Sciatic nerve (tissue), 2 donors: ENCODE results near the gene PRPF8. TPM values are rescaled to one million over a fixed set of nuclear protein-coding genes. Genes with fewer than 3 reads are reported as not detected.

Source experiments
- ATAC-seq: fragments of 200-7000 bp; cut with Tn5 transposase; one replicate; pipeline ENCODE4 v1.9.1; 2020; ENCODE audit warnings: mild to moderate bottlenecking, moderate library complexity
- DNase-seq: peaks from one replicate; pipeline ENCODE4 v3.0.0-alpha.2; 2020; ENCODE audit warnings: low spot score
- intact Hi-C: fragments of 100-400 bp; cut with DNase I; formaldehyde crosslinking; loops from one replicate; pipeline ENCODE4 v1.14.2; 2022
- total RNA-seq: library from RNA; stranded (reverse); fragmentation: NEBNext Ultra II Directional; extraction: Animal tissue kit (Norgen Biotek cat#: 25700); gene quantifications from one replicate; pipeline ENCODE4 v1.2.1, GENCODE V29; 2021
- donor health status: DM: no; HTN: no; CAD: no.
- donor health status: DM: no; HTN: no; CAD: no.

The PRPF8 gene
- total RNA-seq, 1 donor from 2014 or later, result 285 TPM

DNA sequence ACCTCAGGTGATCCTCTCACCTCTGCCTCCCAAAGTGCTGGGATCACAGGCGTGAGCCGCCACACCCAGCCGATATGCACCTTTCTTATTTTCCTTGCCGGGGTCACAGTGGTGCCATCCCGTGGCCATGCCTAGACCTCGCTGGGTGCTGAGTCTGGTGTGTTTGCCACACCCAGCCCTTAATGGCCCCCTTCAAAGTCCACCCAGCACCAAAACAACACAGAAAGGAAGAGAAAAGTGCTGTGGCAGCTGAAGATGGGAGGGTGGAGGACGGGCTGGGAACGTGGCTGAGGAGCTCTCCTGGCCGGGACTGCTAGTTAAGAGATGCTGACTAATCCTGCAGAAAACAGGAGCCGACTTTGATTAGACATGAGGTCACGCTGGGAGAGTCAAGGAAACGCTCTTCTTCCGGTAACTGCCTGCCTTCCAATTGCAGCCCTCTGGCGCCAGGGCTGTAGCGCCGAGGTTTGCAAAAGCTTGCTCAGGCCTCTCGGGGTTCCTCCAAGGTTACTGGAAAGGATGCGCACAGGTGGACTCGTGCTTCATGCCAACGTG is 67.0 kb downstream of the PRPF8 start:
- DNase-seq (no peak), ATAC-seq (peak; percentile 31)
- intact Hi-C loops, result no loop called here

DNA sequence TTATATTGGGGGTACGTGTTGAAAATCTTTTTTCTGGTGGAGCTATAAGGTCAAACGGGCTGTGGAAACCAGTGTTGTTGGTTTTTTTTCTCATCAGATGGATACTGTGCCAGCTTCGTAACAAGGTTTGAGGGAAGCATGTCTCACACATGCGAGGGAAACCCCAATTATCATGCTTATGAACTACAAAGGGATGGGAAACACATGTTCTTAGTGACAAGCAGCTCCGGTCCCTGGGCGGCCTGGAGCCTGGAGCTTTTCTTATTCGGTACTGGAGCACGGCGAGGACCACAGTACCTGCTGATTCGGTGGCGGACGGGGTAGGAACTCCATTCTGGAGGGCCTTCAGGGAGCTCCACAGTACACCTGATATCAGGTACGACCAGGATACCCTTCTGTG is 68.6 kb downstream of the PRPF8 start:
- DNase-seq, result no peak
- no peak for ATAC-seq
- intact Hi-C loops, result no loop called here

DNA sequence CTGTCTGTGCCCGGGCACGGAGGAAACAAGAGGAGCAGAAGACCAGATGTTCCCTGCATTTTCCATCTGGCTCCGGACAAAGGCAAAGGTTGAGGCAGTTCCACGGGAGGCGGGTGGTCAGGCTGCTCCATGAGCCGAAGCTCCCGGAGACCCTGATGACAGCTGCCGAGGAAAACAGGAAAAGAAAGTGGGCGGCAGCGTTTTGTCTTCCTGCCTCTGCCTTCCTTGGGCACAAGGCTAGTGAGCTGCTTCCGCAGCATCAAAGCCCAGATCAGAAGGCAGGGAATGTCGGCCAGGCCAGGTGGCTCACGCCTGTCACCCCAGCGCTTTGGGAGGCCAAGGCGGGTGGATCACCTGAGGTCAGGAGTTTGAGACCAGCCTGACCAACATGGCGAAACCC is 72.3 kb downstream of the PRPF8 start:
- intact Hi-C loops, result no loop called here

DNA sequence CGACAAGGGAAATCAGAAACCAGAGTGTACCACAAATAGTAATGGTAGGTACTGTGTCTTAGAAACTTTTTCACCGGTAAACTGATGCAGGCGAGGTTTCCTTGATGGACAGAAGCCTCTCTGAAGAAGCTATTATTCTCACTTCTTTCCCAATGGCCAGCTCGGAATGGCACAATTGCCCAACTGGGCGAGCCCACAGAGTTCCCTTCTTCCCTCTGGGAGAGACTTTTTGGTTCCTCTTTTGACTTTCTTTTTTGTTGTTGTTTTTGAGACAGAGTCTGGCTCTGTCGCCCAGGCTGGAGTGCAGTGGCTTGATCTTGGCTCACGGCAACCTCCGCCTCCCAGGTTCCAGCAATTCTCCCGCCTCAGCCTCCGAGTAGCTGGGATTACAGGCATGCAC is 73.0 kb downstream of the PRPF8 start:
- DNase-seq (no peak), ATAC-seq (peak; percentile 29)
- intact Hi-C loops, result no loop called here

More for the DNA sequence above, 72.3 kb downstream of the PRPF8 start:
- ATAC-seq, result no peak
- no peak for DNase-seq

DNA sequence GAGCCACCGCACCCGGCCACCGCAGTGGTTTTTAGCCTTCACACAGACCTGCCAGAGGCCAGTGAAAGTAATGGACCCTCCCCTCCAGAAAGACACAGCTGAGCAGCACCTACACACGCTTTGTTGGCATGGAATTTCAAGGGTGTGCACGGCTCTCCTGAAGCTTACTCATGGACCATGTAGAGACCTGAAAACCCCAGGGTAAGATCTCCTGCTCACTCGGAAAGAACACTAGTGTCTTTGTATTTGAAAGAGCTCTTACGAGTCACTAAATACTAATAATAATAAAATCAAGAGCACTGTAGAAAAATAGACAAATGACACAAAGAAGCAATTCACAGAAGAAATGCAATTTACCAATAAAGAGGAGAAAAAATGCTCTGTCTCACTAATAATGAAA is 76.0 kb downstream of the PRPF8 start:
- intact Hi-C loops, result no loop called here

DNA sequence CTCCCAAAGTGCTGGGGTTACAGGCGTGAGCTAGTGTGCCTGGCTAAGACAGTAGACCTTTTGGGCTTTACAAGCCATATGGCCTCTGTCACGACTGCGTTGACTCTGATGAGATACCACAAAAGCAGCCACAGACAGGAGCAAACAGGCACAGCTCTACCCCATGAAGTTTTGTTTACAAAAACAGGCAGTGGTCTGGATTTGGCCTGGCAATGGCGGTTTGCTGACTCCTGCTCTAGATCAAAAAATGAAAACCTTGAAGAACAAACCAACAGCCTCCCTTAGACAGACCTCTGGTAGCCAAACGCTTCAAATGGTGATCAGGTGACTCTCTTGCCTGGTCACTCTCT is 76.7 kb downstream of the PRPF8 start:
- DNase-seq (no peak), ATAC-seq (no peak)
- intact Hi-C loops, result no loop called here

More for the DNA sequence above, 76.0 kb downstream of the PRPF8 start:
- ATAC-seq (no peak), DNase-seq (no peak)

DNA sequence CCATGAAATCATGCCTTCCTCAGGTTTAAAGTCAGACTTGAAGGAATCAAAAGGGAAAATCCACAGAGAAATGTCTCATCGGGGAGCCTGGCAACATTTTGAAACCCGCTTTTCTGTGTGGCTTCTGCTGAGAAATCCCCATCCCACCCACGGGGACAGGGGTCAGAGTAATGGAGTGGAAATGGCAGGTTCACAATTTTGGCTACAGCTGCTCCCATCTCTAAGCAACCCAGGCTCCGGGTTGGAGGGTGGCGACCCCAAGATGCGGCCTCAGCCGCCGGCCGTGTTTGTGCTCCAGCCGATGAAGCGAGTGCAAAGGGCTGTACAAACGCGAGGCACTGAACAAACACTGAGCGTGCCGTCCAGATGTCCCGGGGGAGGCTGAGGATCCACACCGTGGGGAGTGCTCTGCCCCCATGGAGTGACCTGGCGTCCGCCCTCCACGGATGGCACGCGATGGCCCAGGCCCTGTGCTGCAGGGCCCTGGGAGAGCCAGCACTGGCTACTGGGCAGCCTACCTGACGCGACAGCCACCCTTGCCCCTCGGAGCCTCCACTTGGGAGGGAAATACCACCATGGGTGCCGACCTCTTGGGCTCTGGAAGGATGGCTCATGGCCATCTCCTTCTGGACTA is 78.2 kb downstream of the PRPF8 start:
- ATAC-seq (peak; percentile 4), DNase-seq (no peak)
- intact Hi-C loops, result no loop called here

DNA sequence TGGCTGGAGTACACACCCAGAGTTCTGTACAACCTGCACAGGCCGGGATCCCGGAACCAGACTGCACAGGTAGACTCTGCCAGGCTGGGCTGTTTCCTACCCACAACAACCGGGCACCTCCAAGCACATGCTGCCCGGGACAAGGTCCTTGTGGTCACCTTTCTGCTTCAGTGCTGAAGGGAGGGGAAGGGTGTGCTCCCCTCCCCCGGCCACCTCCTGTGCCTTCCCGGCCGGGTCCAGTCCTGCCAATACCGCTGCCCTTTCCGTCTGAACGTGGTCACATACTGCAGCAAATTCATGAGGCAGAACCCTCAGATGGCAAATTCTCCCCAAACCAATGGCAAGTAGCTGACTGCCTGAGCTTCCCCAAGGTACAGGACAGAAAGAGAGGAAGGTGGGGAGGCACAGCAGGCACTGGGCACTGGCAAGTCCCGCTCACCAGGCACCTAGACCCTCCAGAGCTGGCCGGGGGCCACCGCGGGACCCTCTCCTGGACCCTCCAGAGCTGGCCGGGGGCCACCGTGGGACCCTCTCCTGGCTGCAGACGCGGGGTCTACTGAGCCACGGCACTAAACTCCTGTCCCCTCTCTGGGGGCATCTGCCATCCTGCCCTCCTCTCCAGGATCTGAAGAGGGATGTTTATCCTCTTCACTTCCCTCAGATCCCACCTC is 78.9 kb downstream of the PRPF8 start:
- ATAC-seq, result no peak
- no peak for DNase-seq
- intact Hi-C loops, result no loop called here

DNA sequence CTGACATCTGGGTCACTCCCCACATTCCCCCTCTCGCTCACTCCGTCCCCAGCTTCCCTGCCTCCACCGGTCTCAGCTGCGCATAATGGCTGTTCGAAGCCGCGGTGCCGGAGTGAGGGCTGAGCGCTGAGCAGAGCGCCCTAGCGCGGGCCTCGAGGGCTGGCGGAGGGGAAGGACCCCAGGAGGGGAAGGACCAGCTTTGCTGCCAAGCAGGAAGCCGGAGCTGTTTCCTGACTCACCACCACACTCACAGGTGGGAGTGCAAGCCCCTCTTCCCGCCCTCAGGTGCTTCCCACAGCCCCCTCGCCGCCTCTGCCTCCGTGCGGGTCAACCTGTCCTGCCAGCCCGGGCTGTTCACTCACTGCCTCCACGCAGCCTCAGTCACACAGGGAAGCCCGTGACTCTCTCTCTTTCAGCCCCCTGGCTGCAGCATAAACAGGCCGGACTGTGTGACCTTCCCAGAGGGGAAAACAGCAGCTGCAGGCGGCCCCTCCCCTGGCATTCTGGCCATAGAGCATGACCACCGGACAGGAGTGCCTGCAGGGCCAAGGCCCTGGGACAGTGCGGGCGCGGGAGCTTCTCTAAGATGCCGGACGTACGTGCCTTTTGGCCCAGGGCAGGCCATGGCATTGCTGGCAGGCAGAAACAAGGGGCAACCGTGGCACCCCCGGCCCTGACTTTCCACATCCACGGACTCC is 79.7 kb downstream of the PRPF8 start:
- ATAC-seq (peak; percentile 44), DNase-seq (no peak)
- intact Hi-C loops, result no loop called here

DNA sequence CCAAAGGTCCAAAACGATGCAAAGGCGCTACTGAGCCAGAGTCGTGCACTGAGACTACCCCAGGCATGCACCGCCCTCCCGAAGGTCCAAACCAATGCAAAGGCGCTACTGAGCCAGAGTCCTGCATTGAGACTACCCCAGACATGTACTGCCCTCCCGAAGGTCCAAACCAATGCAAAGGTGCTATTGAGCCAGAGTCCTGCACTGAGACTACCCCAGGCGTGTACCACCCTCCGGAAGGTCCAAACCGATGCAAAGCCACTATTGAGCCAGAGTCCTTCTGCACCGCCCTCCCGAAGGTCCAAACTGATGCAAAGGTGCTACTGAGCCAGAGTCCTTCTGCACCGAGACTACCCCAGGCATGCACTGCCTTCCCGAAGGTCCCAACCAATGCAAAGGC is 83.1 kb downstream of the PRPF8 start:
- intact Hi-C loops, result no loop called here
- ATAC-seq (no peak), DNase-seq (no peak)

Other genes starting within 250 kb of the PRPF8 start
- gene CRK, start 228.6 kb downstream of the PRPF8 start, total RNA-seq, result 59.6 TPM
- gene MYO1C, start 192.2 kb downstream of the PRPF8 start, total RNA-seq, result 326 TPM
- 46.5 TPM for gene INPP5K, start 168.3 kb downstream of the PRPF8 start, total RNA-seq
- gene PITPNA, start 122.1 kb downstream of the PRPF8 start, total RNA-seq, result 83.6 TPM
- 30.8 TPM for gene SLC43A2, start 56.0 kb downstream of the PRPF8 start, total RNA-seq
- gene SCARF1, start 39.1 kb downstream of the PRPF8 start, total RNA-seq, result 25.2 TPM
- gene RILP, start 35.0 kb downstream of the PRPF8 start, total RNA-seq, result 15.4 TPM
- gene TLCD2, start 25.5 kb upstream of the PRPF8 start, total RNA-seq, result 13.6 TPM
- gene WDR81, start 39.8 kb upstream of the PRPF8 start, total RNA-seq, result 26.1 TPM
- 3.2 TPM for gene SERPINF2, start 58.0 kb upstream of the PRPF8 start, total RNA-seq
- 592 TPM for gene SERPINF1, start 77.2 kb upstream of the PRPF8 start, total RNA-seq
- 17.7 TPM for gene SMYD4, start 145.0 kb upstream of the PRPF8 start, total RNA-seq
- gene RPA1, start 145.1 kb upstream of the PRPF8 start, total RNA-seq, result 83.0 TPM